GM19240 (cell line): Measurements from ENCODE around the gene FCHO2.

Experiments used
- DNase-seq: peaks from one replicate; pipeline ENCODE4 v3.0.0; 2011; ENCODE audit warnings: low spot score; ENCODE audit not compliant: insufficient read length

The FCHO2 gene

GRCh38 chr5:73028991-73029595 is 73.3 kb downstream of the FCHO2 start:
- DNase-seq, result no peak

GRCh38 chr5:73030531-73030930 is 74.7 kb downstream of the FCHO2 start:
- no peak for DNase-seq

- no peak for DNase-seq
These were observed 75.2 kb downstream of the FCHO2 start for GRCh38 chr5:73030995-73031394.

GRCh38 chr5:73031839-73032238 is 76.0 kb downstream of the FCHO2 start:
- DNase-seq, result no peak

DNA sequence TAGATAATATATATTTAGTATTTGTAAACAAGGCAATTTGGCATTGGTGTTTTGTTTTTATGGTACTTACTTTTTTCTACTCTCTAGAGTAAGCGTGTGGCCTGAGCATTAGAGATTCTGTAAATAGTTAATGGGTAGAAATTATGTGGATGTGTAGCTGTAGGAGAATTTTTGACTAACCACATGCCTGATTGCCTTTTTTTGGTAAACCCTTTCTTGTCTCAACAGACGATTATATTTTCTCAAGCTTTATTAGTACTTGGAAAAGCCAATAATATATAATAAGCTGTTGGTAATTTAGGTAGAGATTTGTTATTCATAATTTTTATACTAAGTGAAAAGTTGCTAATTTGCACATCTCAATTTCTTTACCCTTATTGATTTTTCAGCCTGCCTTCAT is 76.8 kb downstream of the FCHO2 start:
- no peak for DNase-seq

GRCh38 chr5:73037545-73037944 is 81.7 kb downstream of the FCHO2 start:
- no peak for DNase-seq

DNA sequence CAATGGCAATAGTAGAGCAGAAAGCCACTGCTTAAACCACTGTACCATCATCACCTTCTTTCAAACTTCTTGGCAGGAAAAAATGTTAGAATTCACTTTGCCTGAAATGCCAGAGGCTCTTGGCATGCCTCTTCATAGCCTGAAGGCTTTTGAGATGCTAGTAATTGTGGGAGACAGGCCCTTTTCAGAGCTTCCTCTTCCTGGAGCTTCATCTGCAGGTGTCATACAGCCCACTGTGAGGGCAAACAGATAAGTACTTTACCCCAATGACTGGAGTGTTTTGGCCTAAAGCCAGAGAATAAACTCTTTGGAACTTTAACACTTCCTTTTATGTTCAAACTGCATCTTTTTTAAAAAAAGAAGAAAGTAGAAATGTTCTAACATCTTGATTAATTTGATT is 83.2 kb downstream of the FCHO2 start:
- no peak for DNase-seq

DNA sequence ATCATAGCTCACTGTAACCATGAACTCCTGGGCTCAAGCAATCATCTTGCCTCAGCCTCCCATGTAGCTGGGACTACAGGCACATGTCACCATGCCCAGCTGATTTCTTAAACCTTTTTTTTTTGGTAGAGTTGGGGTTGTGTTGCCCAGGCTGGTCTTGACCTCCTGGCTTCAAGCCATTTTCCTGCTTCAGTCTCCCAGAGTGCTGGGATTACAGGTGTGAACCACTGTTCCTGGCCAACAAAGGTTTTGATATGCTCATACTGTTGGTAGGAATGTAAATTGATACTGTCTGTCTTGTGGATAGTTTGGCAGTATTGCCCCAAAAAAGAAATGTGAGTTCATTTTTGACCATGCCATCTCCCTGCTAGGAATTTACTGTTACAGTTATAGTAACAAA is 87.2 kb downstream of the FCHO2 start:
- DNase-seq, result no peak

GRCh38 chr5:73044546-73044945 is 88.7 kb downstream of the FCHO2 start:
- no peak for DNase-seq

DNA sequence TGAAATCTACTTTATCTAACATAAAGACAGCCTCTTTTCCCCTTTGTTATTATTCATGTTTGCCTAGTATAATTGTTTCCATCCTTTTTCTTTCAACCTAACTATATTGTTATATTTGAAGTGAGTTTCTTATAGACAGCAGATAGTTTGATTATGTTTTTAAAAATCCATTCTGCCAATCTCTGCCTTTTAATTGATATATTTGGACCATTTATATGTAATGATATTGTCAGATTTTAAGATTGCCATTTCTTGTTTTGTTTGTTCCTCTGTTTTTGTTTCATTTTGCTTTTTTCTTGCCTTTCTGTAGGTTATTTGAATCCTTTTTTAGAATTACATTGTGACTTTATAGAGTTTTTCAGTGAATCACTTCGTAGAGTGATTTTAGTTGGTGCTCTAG is 89.8 kb downstream of the FCHO2 start:
- DNase-seq, result no peak

DNA sequence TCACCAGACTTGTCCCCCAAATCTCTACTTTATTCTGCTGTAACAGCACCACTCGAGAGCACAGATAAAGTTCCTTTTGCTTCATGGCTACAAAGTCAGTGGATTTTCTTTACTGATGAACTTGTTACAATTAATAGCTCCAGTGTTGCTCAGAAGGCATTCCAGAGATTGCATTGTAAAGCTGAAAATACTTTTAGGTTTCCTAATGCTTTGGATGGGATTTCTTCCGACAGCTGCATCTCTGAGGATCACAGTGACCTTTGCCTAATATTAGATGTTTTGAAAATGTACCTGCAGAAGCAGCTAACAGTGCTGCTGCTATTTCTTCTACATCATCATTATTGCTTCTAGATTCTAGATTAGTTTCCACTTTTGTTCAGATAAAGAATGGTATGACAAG is 105.8 kb downstream of the FCHO2 start:
- no peak for DNase-seq

DNA sequence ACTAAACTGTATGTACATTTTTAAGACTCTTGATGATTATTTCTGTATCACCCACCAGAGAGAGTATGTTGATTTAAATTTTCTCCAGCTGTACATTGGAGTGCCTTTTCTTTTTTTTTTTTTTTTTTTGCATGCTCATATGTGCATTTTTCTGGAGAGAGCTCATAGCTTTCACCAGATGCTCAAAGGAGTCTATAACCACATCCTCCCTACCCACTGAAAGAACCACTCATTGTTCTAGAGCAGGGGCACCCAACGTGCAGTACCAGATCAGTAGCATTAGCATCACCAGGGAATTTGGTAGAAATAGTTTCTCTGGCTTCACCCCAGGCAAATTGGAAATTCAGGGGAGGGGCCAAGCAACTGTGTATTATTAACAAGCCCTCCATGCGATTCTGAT is 110.6 kb downstream of the FCHO2 start:
- no peak for DNase-seq

- DNase-seq, result no peak
These were observed 111.4 kb downstream of the FCHO2 start for GRCh38 chr5:73067213-73067612.

GRCh38 chr5:73081093-73081492 is 125.3 kb downstream of the FCHO2 start:
- no peak for DNase-seq

DNA sequence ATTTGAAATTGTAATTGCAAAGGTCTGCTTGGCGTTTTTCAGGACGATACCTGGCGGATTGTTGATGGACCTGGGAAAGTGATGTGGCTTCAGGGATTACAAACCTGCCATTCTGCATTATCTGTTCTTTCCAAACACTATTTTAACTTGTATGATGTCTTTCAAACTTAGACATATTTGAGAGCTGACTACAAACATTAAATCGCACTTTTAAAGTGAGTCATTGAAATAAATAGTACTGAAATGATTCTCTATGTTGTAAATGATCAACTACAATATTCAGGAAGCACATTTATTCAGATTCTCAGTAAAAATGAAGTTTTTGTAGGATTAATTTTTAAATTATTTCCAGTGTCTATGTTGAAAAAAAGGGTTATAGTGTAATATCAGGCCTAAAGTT is 132.2 kb downstream of the FCHO2 start:
- no peak for DNase-seq

DNA sequence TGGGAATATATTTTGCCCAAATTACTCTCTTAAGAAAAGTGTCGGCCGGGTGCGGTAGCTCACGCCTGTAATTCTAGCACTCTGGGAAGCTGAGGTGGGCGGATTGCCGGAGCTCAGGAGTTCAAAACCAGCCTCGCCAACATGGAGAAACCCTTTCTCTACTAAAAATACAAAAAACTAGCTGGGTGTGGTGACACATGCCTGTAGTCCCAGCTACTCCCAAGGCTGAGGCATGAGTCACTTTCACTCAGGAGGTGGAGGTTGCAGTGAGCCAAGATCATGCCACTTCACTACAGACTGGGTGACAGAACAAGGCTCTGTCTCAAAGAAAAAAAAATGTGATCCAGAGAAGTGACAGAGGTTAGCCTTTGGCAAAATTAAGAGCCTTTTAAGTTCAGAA is 138.1 kb downstream of the FCHO2 start:
- no peak for DNase-seq

GRCh38 chr5:73094415-73094814 is 138.6 kb downstream of the FCHO2 start:
- no peak for DNase-seq

- no peak for DNase-seq
These were observed 139.9 kb downstream of the FCHO2 start for GRCh38 chr5:73095564-73096238.

DNA sequence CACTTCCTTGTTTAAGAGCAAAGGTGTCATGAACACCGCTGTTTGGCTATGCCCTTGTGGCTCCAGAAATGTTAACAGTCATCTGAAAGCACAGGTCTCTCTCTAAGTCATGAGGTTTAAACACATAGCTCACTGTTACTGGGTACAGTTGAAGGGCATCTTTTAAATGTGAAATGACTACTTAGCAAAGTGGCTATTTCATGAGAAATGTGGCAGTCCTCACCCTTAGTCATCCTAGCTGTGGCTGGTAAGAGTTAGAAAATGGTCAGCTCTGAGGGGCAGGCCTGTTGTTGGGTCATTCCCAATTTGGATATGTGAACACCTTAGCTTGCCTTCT is 140.4 kb downstream of the FCHO2 start:
- DNase-seq, result no peak

GRCh38 chr5:73097740-73098139 is 141.9 kb downstream of the FCHO2 start:
- DNase-seq, result no peak

DNA sequence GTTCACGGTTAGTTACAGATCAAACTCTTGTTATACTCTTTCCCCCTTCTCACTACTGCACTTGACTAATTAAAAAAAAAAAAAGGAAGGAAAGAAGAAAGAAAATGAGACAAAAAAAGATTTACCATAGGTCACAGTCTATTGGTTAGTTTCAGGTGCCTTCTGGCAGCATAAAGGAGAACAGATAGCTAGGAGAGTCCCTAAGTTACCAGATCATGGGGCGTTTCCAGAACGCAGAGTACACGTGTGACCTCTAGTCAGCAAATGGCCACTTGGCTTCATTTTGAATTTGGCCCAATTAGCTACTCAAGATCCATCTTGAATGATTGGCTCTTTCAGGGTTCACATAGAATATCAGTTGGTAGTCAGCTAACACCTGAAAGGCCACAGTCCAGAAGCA is 144.3 kb downstream of the FCHO2 start:
- no peak for DNase-seq

DNA sequence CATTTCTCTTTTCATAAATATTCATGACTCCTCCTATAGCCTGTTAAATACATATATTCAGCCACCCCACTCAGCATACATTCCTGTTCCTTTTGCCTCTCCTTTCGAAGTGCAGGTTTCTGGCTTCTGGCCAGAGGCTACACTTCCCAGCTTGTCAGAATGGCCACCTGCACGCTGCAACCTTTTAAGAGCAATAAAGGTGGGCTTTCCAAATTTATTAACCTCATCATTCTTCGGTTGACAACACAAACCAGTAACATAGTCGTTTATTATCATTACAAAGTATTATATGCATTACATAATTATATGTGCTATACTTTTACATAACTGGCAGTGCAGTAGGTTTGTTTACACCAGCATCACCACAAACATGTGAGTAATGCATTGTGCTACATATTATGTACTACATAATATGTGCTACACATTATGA is 148.0 kb downstream of the FCHO2 start:
- no peak for DNase-seq

DNA sequence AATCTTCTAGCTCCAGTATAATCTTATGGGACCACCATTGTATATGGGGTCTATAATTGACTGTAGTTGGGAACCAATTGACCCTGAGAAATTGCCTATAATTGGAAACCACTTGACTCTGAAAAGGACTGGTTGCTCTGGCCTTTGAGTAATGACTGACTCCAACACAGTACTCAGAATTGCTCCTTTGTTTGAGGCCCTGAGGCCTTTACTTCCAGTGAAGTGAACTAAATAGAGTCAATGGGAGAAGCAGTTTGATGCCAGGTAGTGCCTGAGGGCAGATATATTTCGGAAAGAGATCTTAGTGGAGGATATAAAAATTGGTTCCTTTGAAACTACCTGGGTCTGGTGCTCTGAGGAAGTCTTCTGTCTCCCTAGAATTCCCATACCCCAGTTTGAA is 148.5 kb downstream of the FCHO2 start:
- DNase-seq, result no peak

DNA sequence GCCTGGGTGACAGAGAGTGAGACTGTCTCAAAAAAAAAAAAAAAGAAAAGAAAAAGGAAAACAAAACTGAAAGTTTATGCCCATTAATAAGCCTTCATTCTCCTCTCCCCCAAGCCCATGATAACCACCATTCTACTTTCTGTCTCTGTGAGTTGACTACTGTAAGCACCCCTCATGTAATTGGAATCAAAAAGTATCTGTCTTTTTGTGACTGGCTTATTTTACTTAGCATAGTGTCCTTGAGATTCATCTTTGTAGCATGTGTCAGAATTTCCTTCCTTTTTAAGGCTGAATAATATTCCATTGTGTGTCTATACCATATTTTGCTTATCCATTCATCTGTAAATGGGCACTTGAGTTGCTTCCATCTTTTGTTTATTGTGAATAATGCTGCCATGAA is 150.5 kb downstream of the FCHO2 start:
- DNase-seq, result no peak
